ENCODE measurements around the gene TEX48.

GRCh38 chr9:114627553-114627952, 54.4 kb downstream of the TEX48 start:
- TF ChIP-seq CTCF (IDR thresholded peaks at IDR 0.05; ENCODE audit: low read length) (no peak), EZH2 (IDR thresholded peaks at IDR 0.05; ENCODE audit: borderline replicate concordance, low read length) (no peak)

Data from OCI-LY1 (cell line).